ENCODE results near the gene SLC22A25.
"Not testable (repeated sequence)": the region's sequence is repeated elsewhere in the genome, so short reads cannot be mapped to it uniquely, and the experiment has no call there.

SLC22A25 gene

DNA sequence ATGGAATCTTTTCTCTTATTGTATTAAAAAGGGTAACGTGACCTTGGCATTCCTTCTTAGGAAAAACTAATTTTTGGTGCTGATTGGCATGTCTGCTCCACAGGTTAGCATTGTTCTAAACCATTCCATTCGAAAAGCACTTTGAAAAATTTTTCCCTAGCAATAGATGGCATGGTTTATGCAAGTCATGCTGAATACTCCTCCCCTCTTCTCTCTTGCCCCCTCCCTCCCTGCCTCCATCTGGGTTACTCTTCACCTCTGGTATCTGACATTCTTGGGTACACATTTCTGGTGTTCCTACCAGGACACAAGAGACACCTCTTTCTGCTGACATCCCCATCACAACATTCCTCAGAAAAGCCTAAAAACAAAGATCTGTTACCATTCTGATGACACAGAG, 1.5 kb upstream of the SLC22A25 start:
- H3K4me3 ChIP-seq (ENCODE audit: low read depth, low read length): no peak overlapping the region
- TF ChIP-seq, protein P1, sequence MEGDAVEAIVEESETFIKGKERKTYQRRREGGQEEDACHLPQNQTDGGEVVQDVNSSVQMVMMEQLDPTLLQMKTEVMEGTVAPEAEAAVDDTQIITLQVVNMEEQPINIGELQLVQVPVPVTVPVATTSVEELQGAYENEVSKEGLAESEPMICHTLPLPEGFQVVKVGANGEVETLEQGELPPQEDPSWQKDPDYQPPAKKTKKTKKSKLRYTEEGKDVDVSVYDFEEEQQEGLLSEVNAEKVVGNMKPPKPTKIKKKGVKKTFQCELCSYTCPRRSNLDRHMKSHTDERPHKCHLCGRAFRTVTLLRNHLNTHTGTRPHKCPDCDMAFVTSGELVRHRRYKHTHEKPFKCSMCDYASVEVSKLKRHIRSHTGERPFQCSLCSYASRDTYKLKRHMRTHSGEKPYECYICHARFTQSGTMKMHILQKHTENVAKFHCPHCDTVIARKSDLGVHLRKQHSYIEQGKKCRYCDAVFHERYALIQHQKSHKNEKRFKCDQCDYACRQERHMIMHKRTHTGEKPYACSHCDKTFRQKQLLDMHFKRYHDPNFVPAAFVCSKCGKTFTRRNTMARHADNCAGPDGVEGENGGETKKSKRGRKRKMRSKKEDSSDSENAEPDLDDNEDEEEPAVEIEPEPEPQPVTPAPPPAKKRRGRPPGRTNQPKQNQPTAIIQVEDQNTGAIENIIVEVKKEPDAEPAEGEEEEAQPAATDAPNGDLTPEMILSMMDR (IDR thresholded peaks at IDR 0.05; ENCODE audit: borderline replicate concordance, insufficient read depth, low read depth, low read length): no peak

DNA sequence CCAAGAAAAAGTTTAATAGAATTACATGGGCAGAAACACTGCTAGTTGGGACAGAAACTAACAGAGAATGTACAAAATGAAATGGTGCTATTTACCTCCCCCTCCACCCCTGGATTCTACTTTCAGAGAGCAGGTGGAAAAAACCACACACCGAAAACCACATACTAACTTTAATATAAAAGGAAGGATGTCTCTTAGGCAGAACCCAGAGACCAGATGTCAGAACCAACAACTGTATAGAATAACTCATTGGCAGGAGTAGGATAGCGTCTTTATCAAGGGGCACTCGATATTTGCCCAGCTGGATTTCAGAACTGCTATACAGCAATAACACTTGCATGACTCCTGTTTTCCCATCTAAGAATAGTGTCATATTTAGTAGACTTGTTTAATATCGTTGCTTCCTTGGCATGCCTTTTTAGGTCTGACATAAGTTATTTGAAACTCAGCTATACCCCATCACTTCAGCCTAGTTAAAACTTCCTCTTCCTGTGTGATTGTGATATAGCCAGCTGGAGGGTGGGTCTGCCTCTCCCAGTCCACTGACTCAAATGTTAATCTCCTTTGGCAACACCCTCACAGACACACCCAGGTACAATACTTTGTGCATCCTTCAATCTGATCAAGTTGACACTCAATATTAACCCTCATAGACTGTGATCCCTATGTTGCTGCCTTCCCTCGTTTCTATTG, 1.2 kb downstream of the SLC22A25 start:
- no peak overlapping the region for H3K4me3 ChIP-seq (ENCODE audit: low read depth, low read length)
- TF ChIP-seq, protein P1 (IDR thresholded peaks at IDR 0.05; ENCODE audit: borderline replicate concordance, insufficient read depth, low read depth, low read length): no peak

DNA sequence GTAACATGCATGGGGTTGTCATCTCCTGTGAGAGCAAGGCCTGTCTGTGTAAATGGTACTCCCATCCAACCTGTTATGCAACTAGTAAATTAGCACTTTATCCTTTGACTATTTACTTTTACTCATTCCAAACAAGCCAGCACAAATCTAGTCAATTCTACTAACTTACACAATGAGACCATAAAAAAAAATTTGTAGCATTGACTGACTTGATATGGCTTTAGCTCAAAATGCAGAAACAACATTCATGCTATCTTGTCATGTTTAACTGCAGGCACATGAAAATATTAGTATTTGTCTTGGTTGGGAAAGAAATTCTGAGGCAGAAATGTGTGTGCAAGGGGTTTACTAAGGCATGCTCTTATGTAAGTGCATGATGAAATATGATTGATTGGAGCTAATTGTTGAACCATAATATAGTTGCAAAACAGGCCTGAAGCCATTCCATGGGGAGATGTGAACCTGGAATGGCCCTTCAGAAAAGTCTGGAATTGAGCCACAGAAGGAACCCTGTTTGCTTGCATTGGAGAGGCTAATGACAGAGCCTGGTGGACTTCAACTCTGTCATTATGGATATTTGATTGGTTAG, 2.5 kb downstream of the SLC22A25 start:
- TF ChIP-seq, protein P1 (IDR thresholded peaks at IDR 0.05; ENCODE audit: borderline replicate concordance, insufficient read depth, low read depth, low read length): no peak
- H3K4me3 ChIP-seq (ENCODE audit: low read depth, low read length): no peak overlapping the region

DNA sequence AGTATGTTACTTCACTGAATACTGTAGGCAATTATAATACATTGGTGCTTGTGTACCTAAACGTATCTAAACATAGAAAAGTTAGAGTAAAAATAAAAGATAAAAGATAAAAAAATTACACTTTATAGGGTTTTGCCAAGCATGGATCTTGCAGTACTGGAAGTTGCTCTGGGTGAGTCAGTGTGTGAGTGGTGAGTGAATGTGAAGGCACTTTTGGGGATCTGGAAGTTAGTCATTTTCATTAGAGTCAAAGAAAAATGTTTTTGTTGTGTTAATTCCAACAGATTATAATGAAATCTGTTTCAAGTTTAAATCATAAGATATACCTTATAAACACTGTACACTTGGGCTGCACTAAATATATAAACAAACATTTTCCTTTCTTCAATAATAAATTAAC, 3.3 kb downstream of the SLC22A25 start:
- TF ChIP-seq, protein P1 (IDR thresholded peaks at IDR 0.05; ENCODE audit: borderline replicate concordance, insufficient read depth, low read depth, low read length): no peak

DNA sequence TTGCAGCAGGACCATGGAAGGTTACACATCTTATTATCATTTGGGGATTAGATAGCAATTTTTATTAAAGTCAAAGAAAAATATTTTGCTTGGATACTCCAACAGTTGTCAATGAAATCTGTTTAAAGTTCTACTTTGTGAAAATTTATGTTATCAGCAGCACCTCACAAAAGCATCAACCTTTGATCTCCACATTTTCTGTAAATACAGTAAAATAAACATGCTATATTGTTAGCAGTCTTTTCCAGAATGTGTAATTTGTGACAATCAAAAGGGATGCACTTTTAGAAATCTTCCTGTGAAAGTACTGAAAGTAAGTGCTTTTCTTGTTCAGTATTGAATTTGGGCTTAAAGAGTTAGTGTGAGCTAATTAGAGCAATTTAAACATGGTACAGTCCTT, 4.1 kb downstream of the SLC22A25 start:
- TF ChIP-seq, protein P1 (IDR thresholded peaks at IDR 0.05; ENCODE audit: borderline replicate concordance, insufficient read depth, low read depth, low read length): no peak
- H3K4me3 ChIP-seq (ENCODE audit: low read depth, low read length): no peak overlapping the region

More for the DNA sequence above, 3.3 kb downstream of the SLC22A25 start:
- no peak overlapping the region for H3K4me3 ChIP-seq (ENCODE audit: low read depth, low read length)

DNA sequence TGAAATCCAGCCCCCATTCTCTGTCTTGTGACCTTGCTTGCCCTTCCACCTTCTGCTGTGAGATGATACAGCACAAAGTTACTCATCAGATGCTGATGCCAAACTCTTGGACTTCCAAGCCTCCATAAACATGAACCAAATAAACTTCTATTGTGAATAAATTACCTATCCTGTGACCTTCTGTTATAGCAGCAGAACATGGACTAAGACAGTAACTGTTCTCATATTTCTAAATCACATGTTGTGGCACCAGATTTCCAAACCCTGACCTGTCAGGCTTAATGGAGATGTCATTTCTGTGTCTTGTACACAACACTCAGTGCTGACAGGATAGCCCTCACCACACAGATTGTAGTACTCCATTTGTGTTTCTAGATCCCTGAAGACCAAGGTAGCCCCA, 6.0 kb downstream of the SLC22A25 start:
- TF ChIP-seq, protein P1 (IDR thresholded peaks at IDR 0.05; ENCODE audit: borderline replicate concordance, insufficient read depth, low read depth, low read length): no peak
- H3K4me3 ChIP-seq (ENCODE audit: low read depth, low read length): no peak overlapping the region

DNA sequence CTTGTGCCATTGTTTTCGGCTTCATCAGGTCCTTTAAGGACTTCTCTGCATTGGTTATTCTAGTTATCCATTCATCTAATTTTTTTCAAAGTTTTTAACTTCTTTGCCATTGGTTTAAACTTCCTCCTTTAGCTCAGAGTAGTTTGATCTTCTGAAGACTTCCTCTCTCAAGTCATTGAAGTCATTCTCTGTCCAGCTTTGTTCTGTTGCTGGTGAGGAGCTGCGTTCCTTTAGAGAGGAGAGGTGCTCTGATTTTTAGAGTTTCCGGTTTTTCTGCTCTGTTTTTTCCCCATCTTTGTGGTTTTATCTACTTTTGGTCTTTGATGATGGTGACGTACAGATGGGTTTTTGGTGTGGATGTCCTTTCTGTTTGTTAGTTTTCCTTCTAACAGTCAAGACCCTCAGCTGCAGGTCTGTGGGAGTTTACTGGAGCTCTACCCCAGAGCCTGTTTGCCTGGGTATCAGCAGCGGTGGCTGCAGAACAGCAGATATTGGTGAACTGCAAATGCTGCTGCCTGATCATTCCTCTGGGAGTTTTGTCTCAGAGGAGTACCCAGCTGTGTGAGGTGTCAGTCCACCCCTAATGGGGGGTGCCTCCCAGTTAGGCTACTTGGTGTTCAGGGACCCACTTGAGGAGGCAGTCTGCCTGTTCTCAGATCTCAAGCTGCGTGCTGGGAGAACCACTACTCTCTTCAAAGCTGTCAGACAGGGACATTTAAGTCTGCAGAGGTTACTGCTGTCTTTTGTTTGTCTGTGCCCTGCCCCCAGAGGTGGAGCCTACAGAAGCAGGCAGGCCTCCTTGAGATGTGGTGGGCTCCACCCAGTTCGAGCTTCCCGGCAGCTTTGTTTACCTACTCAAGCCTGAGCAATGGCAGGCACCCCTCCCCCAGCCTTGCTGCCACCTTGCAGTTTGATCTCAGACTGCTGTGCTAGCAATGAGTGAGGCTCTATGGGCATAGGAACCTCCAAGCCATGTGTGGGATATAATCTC, 7.6 kb downstream of the SLC22A25 start:
- not testable (repeated sequence) for H3K4me3 ChIP-seq (ENCODE audit: low read depth, low read length)

All from GM12875 (cell line).